GM12878 (cell line): ENCODE data around the gene IQGAP2. TPM values are rescaled to one million over a fixed set of nuclear protein-coding genes. Genes with fewer than 3 reads are reported as not detected.
"Not testable (repeated sequence)": the region's sequence is repeated elsewhere in the genome, so short reads cannot be mapped to it uniquely, and the experiment has no call there.

Experiments
- ATAC-seq: fragments of 200-7000 bp; cut with Tn5 transposase; 3 replicates; pipeline ENCODE4 v1.9.1; 2020; ENCODE audit warnings: mild to moderate bottlenecking, moderate library complexity
- BruUV-seq: library from RNA; stranded (reverse); fragments of 400-500 nt; replicated peaks from 2 replicates; lab custom pipeline; 2021; lab: Mats Ljungman, UMichigan
- CTCF ChIA-PET: fragments of 300-600 bp; sonication (Branson Sonifier 250); formaldehyde crosslinking; extraction: SDS; loops from one replicate; lab custom pipeline; 2021; ENCODE audit warnings: inconsistent platforms; lab: Yijun Ruan, JAX
- POLR2A ChIA-PET: fragments of 350-600 bp; formaldehyde crosslinking; extraction: SDS; loops from one replicate; lab custom pipeline; 2021; ENCODE audit warnings: inconsistent platforms; lab: Charles Lee
- RAD21 ChIA-PET: fragments of 300-600 bp; sonication (Branson Sonifier 250); formaldehyde crosslinking; loops from one replicate; lab custom pipeline; 2023; ENCODE audit warnings: antibody characterized with exemption; ENCODE audit not compliant: unreplicated experiment; lab: Charles Lee
- SMC1A ChIA-PET: fragments of 300-600 bp; sonication (Branson Sonifier 250); formaldehyde crosslinking; loops from one replicate; lab custom pipeline; 2023; ENCODE audit not compliant: unreplicated experiment, uncharacterized antibody; lab: Charles Lee
- DNase-seq: peaks from one replicate; pipeline ENCODE4 v3.0.0-alpha.2; 2011; ENCODE audit warnings: low read depth, low spot score
- FAIRE-seq: peaks from 3 replicates; lab custom pipeline; 2011; peaks lifted over from hg19 to GRCh38; lab: Jason Lieb, UNC
- H2AFZ ChIP-seq: 2 replicates; pipeline ENCODE4 v1.6.0; 2011; ENCODE audit warnings: low read depth, low read length, control low read depth; ENCODE audit not compliant: control insufficient read depth
- H3K27ac ChIP-seq: 2 replicates; pipeline ENCODE4 v1.5.1; 2011; ENCODE audit warnings: control low read depth; ENCODE audit not compliant: control insufficient read depth, insufficient read depth
- H3K27me3 ChIP-seq, 2 experiments: replicated peaks in 1 of 2; 2 replicates each; pipeline versions ENCODE4 v1.6.0 to v1.6.1; 2011; ENCODE audit warnings: low read length in 1 of 2; ENCODE audit not compliant: control insufficient read depth in 2 of 2, insufficient read depth in 2 of 2
- H3K36me3 ChIP-seq, 2 experiments: 2 replicates each; pipeline ENCODE4 v1.5.1; 2011; ENCODE audit warnings: low read length in 1 of 2; ENCODE audit not compliant: control insufficient read depth in 2 of 2, insufficient read depth in 2 of 2
- H3K4me1 ChIP-seq: 2 replicates; pipeline ENCODE4 v1.6.1; 2011; ENCODE audit warnings: mild to moderate bottlenecking, low read length, moderate library complexity, mixed read lengths; ENCODE audit not compliant: control insufficient read depth, insufficient read depth
- H3K4me2 ChIP-seq: 2 replicates; pipeline ENCODE4 v1.6.0; 2011; ENCODE audit warnings: control low read depth; ENCODE audit not compliant: control insufficient read depth, insufficient read depth
- H3K4me3 ChIP-seq: fragments of 200-600 bp; sonication (generic); 2 replicates; pipeline ENCODE4 v1.5.1; 2016
- H3K79me2 ChIP-seq: 2 replicates; pipeline ENCODE4 v1.6.0; 2011; ENCODE audit warnings: low read length; ENCODE audit not compliant: control insufficient read depth, insufficient read depth
- H3K9ac ChIP-seq: 2 replicates; pipeline ENCODE4 v1.8.0; 2011; ENCODE audit warnings: low read length, control low read depth, mixed read lengths; ENCODE audit not compliant: control insufficient read depth, insufficient read depth
- H3K9me3 ChIP-seq: replicated peaks from 3 replicates; pipeline ENCODE4 v1.5.1; 2011; ENCODE audit warnings: mild to moderate bottlenecking, low read length; ENCODE audit not compliant: control insufficient read depth, insufficient read depth
- H4K20me1 ChIP-seq: 2 replicates; pipeline ENCODE4 v1.6.0; 2011; ENCODE audit not compliant: control insufficient read depth, insufficient read depth
- CEBPB ChIP-seq, 2 experiments: fragments of 150-350 bp in 1 of 2; IDR thresholded peaks; 2 replicates each; pipeline ENCODE4 v1.6.1; 2012 to 2014; ENCODE audit warnings: low read depth in 2 of 2, low read length in 2 of 2, borderline replicate concordance in 1 of 2, inconsistent platforms in 1 of 2
- MYC ChIP-seq: IDR thresholded peaks from 2 replicates; pipeline ENCODE4 v1.6.1; 2011; ENCODE audit warnings: mild to moderate bottlenecking, low read length, moderate library complexity, inconsistent platforms; ENCODE audit not compliant: insufficient read depth, insufficient replicate concordance, insufficient read length, severe bottlenecking
- RCOR1 ChIP-seq: conservative IDR thresholded peaks from 2 replicates; pipeline ENCODE4 v1.6.1; 2012; ENCODE audit warnings: low read depth, low read length, improper control_type of control experiment
- SRF ChIP-seq, 2 experiments: IDR thresholded peaks; 2 replicates each; pipeline ENCODE4 v1.6.1; 2011; ENCODE audit warnings: low read depth in 2 of 2, low read length in 2 of 2, mild to moderate bottlenecking in 1 of 2, moderate library complexity in 1 of 2
- WGBS: methylation state at CpG from one replicate; pipeline ENCODE4 v1.1.6; 2016; ENCODE audit warnings: low lambda C conversion rate; ENCODE audit not compliant: insufficient replicate concordance, insufficient coverage; ENCODE audit errors: missing lambda C conversion rate; 5-methylcytosine and 5-hydroxymethylcytosine counted together
- in situ Hi-C: fragments of 300-500 bp; cut with MboI; formaldehyde crosslinking; loops from 9 replicates; pipeline ENCODE4 v1.14.3; 2018; ENCODE audit warnings: mixed read lengths
- intact Hi-C: fragments of 100-400 bp; cut with micrococcal nuclease; formaldehyde crosslinking; loops from one replicate; pipeline ENCODE4 v1.14.2; 2022; ENCODE audit not compliant: unreplicated experiment
- polyA plus RNA-seq, 11 experiments: library from polyadenylated mRNA; depleted of rRNA in 4 of 11; unstranded in 6 of 11; stranded (reverse) in 5 of 11; fragments of >200 nt; fragmentation: Nextera tagmentation in 4 of 11; fragmentation: Illumina TruSeq in 1 of 11; extraction: Ambion mirVana in 4 of 11; extraction: Trizol in 1 of 11; gene quantifications; 1 replicate in 1 of 11; 2 replicates in 10 of 11; pipeline versions ENCODE4 v1.2.1 to v1.2.3, GENCODE V29; 2011 to 2016; ENCODE audit warnings: inconsistent platforms in 2 of 11, missing spikeins in 2 of 11, low read depth in 1 of 11
- total RNA-seq, 4 experiments: library from RNA; depleted of rRNA in 3 of 4; stranded (reverse); fragments of >200 nt in 3 of 4; fragmentation: Illumina TruSeq in 1 of 4; extraction: Trizol in 1 of 4; gene quantifications; 2 replicates each; pipeline versions ENCODE4 v1.2.1 to v1.2.3, GENCODE V29; 2013 to 2021

IQGAP2 gene
- total and polyA plus RNA-seq, 10 of the 15 experiments (the other 5 are each of a cell fraction or from before 2014, with no cell fraction given), result 14.5 to 41.4 (median 21.8) TPM

DNA sequence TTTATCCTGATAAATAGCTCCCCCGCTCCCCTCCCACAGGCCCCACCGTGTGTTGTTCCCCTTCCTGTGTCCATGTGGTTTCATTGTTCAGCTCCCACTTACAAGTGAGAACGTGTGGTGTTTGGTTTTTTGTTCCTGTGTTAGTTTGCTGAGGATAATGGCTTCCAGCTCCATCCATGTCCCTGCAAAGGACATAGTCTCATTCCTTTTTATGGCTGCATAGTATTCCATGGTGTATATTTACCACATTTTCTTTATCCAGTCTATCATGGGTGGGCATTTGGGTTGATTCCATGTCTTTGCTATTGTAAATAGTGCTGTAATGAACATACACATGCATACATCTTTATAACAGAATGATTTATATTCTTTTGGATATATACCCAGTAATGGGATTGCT, 34.4 kb downstream of the IQGAP2 start:
- in situ Hi-C loops, H2AFZ ChIP-seq, RAD21 ChIA-PET, BruUV-seq, DNase-seq, H3K4me2 ChIP-seq, H3K79me2 ChIP-seq, H3K27me3 ChIP-seq, intact Hi-C loops, ATAC-seq, H3K36me3 ChIP-seq, SMC1A ChIA-PET, H3K9me3 ChIP-seq, FAIRE-seq, H4K20me1 ChIP-seq, H3K4me1 ChIP-seq, H3K27ac ChIP-seq, H3K9ac ChIP-seq, H3K4me3 ChIP-seq: not testable (repeated sequence)
- 82% methylated on average over 3 of the region's 3 CpGs for WGBS
- ChIA-PET POLR2A (interaction anchor here (0.6 kb wide), 1 partner anchor 17 kb away, joined by 4 read pairs; no protein-coding TSS in a partner anchor), CTCF (interaction anchor here (1.6 kb wide), 1 partner anchor 11 kb away, joined by 3 read pairs; no protein-coding TSS in a partner anchor)

DNA sequence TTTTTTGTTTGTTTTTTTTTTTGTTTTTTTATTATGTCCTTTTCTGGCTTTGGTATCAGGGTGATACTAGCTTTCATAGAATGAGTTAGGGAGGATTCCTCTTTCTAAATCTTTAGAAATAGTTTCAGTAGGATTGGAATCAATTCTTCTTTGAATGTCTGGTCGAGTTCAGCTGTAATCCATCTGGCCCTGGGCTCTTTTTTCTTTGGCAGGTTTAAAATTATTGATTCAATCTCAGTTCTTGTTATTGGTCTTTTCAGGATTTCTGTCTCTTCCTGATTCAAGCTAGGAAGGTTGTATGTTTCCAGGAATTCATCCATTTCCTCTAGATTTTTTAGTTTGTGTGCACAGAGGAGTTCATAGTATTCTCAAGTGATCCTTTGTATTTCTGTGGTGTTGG, 34.9 kb downstream of the IQGAP2 start:
- no peaks in the 10 kb centered on the region for H3K36me3 ChIP-seq
- ATAC-seq (no peak), DNase-seq (no peak), FAIRE-seq (no peak)
- intact Hi-C loops (no loop called here), in situ Hi-C loops (no loop called here)
- 0% methylated on average over 1 of the region's 1 CpG for WGBS
- no peaks in the 10 kb centered on the region for H4K20me1 ChIP-seq
- no peak overlapping the region for H3K4me2 ChIP-seq
- RAD21 ChIA-PET, result no interaction called here
- no TSS peak for BruUV-seq
- H3K4me3 ChIP-seq, result no peak overlapping the region
- TF ChIP-seq CEBPB (IDR thresholded peaks at IDR 0.05; ENCODE audit: borderline replicate concordance in 1 of 2, low read depth in 2 of 2, low read length in 2 of 2), result no peak
- TF ChIP-seq RCOR1, result no peak
- TF ChIP-seq SRF (IDR thresholded peaks at IDR 0.05; ENCODE audit: low read depth in 2 of 2, low read length in 2 of 2), result no peak
- TF ChIP-seq MYC, result no peak
- H3K9me3 ChIP-seq, result no peaks in the 10 kb centered on the region; the same call in 1 of the 3 replicates
- no peaks in the 10 kb centered on the region for H3K4me1 ChIP-seq
- no peak overlapping the region for H3K9ac ChIP-seq
- no peak overlapping the region for H3K27ac ChIP-seq
- H3K27me3 ChIP-seq, result no peaks in the 10 kb centered on the region
- H3K79me2 ChIP-seq, result no peaks in the 10 kb centered on the region
- SMC1A ChIA-PET, result no interaction called here
- POLR2A ChIA-PET, result no interaction called here
- CTCF ChIA-PET, result interaction anchor here (1.6 kb wide), 1 partner anchor 11 kb away, joined by 3 read pairs; no protein-coding TSS in a partner anchor
- no peak overlapping the region for H2AFZ ChIP-seq
